Hepatocyte (in vitro differentiated cells): ENCODE measurements around the gene PDE1C.

Source experiments
- EZH2 ChIP-seq: fragments of 200-600 bp; sonication (generic); IDR thresholded peaks from 2 replicates; pipeline ENCODE4 v1.6.1; 2016; ENCODE audit warnings: antibody characterized with exemption, mild to moderate bottlenecking, borderline replicate concordance
- EZH2phosphoT487 ChIP-seq: fragments of 200-600 bp; sonication (generic); IDR thresholded peaks from one replicate; pipeline ENCODE4 v1.6.1; 2018; ENCODE audit warnings: antibody characterized with exemption, mild to moderate bottlenecking, low read depth, moderate library complexity; ENCODE audit not compliant: unreplicated experiment, severe bottlenecking
- TF ChIP-seq, protein P1 (sequence below): fragments of 200-600 bp; sonication (generic); IDR thresholded peaks from 2 replicates; pipeline ENCODE4 v1.5.1; 2016; ENCODE audit warnings: antibody characterized with exemption, mild to moderate bottlenecking; ENCODE audit not compliant: poor library complexity

GRCh38 chr7:32049599-32049998 lies 20.6 kb downstream of the PDE1C start:
- TF ChIP-seq, protein P1, sequence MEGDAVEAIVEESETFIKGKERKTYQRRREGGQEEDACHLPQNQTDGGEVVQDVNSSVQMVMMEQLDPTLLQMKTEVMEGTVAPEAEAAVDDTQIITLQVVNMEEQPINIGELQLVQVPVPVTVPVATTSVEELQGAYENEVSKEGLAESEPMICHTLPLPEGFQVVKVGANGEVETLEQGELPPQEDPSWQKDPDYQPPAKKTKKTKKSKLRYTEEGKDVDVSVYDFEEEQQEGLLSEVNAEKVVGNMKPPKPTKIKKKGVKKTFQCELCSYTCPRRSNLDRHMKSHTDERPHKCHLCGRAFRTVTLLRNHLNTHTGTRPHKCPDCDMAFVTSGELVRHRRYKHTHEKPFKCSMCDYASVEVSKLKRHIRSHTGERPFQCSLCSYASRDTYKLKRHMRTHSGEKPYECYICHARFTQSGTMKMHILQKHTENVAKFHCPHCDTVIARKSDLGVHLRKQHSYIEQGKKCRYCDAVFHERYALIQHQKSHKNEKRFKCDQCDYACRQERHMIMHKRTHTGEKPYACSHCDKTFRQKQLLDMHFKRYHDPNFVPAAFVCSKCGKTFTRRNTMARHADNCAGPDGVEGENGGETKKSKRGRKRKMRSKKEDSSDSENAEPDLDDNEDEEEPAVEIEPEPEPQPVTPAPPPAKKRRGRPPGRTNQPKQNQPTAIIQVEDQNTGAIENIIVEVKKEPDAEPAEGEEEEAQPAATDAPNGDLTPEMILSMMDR: no peak
- TF ChIP-seq EZH2 (no peak), EZH2phosphoT487 (no peak)
